Thyroid gland (tissue), 4 donors: ENCODE data around the gene PNMA6F. TPM values are rescaled to one million over a fixed set of nuclear protein-coding genes. Genes with fewer than 3 reads are reported as not detected.

Experiments
- DNase-seq, 2 donors: peaks; one replicate each; pipeline ENCODE4 v3.0.0-alpha.2; 2019
- H3K27ac ChIP-seq, 3 donors: fragments of 200-600 bp; sonication (generic); 1 replicate in 2 of 3; 2 replicates in 1 of 3; pipeline ENCODE4 v1.5.1; 2016 to 2019; ENCODE audit warnings: mild to moderate bottlenecking in 1 of 3, moderate library complexity in 1 of 3
- H3K27me3 ChIP-seq: fragments of 200-600 bp; sonication (generic); one replicate; pipeline ENCODE4 v1.5.1; 2019
- H3K36me3 ChIP-seq, 2 donors: fragments of 200-600 bp; sonication (generic); one replicate each; pipeline ENCODE4 v1.5.1; 2016 to 2019
- H3K4me1 ChIP-seq, 2 donors: fragments of 200-600 bp; sonication (generic); one replicate each; pipeline ENCODE4 v1.5.1; 2017 to 2019
- H3K4me3 ChIP-seq, 3 donors: fragments of 200-600 bp; sonication (generic); replicated peaks in 1 of 3; 1 replicate in 2 of 3; 2 replicates in 1 of 3; pipeline ENCODE4 v1.5.1; 2016; ENCODE audit warnings: mild to moderate bottlenecking in 1 of 3
- H3K9me3 ChIP-seq: fragments of 200-600 bp; sonication (generic); one replicate; pipeline ENCODE4 v1.5.1; 2017
- CTCF ChIP-seq, 6 experiments: fragments of 200-600 bp in 3 of 6; fragments of 450-650 bp in 3 of 6; sonication (generic) in 3 of 6; IDR thresholded peaks; one replicate each; pipeline ENCODE4 v1.5.1; 2016 to 2019; ENCODE audit warnings: antibody characterized with exemption in 6 of 6, mild to moderate bottlenecking in 2 of 6, inconsistent platforms in 1 of 6, moderate library complexity in 1 of 6
- POLR2A ChIP-seq, 2 donors: fragments of 450-650 bp; IDR thresholded peaks; one replicate each; pipeline ENCODE4 v1.6.1; 2017; ENCODE audit warnings: antibody characterized with exemption in 2 of 2, mild to moderate bottlenecking in 2 of 2, moderate library complexity in 1 of 2
- WGBS, 2 donors: methylation state at CpG; one replicate each; pipeline ENCODE4 v1.1.5; 2017; 5-methylcytosine and 5-hydroxymethylcytosine counted together
- intact Hi-C: fragments of 100-400 bp; cut with DNase I; formaldehyde crosslinking; loops from one replicate; pipeline ENCODE4 v1.15.1; 2023
- total RNA-seq, 4 donors: library from RNA; depleted of rRNA; stranded (reverse); fragments of >200 nt; gene quantifications; one replicate each; pipeline ENCODE4 v1.2.3, GENCODE V29; 2016

PNMA6F gene
- total RNA-seq, 4 donors from 2014 or later = not detected

DNA sequence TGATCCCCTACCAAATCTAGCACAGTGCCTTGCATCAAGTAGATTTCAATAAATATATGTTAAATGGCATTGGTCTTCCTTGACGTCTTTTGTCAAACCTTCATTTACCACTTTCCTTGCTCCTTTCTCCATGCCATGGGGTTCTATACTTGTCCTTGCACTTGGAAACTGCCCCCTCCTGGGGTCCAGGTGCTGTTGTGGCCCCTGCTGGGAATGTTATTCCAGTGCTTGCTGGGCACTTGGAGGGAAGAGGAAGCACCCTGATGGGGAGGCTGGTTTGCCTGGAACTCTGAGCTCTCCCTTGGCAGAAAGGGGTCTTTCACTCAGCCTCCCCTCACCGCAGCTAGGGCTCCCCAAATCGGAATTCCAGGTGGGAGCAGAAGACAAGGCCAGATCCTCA is 31.3 kb upstream of the PNMA6F start:
- Histone ChIP-seq H3K9me3 (no peaks in the 10 kb centered on the region), H3K4me3 (no peak overlapping the region), H3K27me3 (no peaks in the 10 kb centered on the region), H3K36me3 (no peaks in the 10 kb centered on the region), H3K4me1 (no peaks in the 10 kb centered on the region), H3K27ac (no peak overlapping the region)
- intact Hi-C loops = no loop called here
- TF ChIP-seq POLR2A (IDR thresholded peaks at IDR 0.05) = no peak
- TF ChIP-seq CTCF (IDR thresholded peaks at IDR 0.05) = no peak
- WGBS, 2 donors = 93 to 94% methylated on average over 1 of the region's 3 CpGs
- DNase-seq = no peak

GRCh38 chrX:153351981-153352380 is 30.4 kb upstream of the PNMA6F start:
- WGBS, 2 donors = 47 to 83% methylated on average over 8 of the region's 8 CpGs

GRCh38 chrX:153349952-153350351 is 28.4 kb upstream of the PNMA6F start:
- no peaks in the 10 kb centered on the region for H3K4me1 ChIP-seq
- no peaks in the 10 kb centered on the region for H3K9me3 ChIP-seq
- H3K4me3 ChIP-seq = no peak overlapping the region
- no peak for TF ChIP-seq POLR2A (IDR thresholded peaks at IDR 0.05)
- TF ChIP-seq CTCF (IDR thresholded peaks at IDR 0.05) = no peak
- intact Hi-C loops = no loop called here
- H3K27me3 ChIP-seq = no peaks in the 10 kb centered on the region
- DNase-seq = no peak
- 96 to 100% methylated on average over 3 to 4 of the region's 5 CpGs for WGBS, 2 donors
- H3K27ac ChIP-seq = no peak overlapping the region
- peaks cover 0 to 5% of the 10 kb centered on the region in 2 donors for H3K36me3 ChIP-seq

More at GRCh38 chrX:153351981-153352380, 30.4 kb upstream of the PNMA6F start:
- TF ChIP-seq CTCF (IDR thresholded peaks at IDR 0.05) (no peak), POLR2A (IDR thresholded peaks at IDR 0.05) (no peak)
- Histone ChIP-seq H3K27me3 (no peaks in the 10 kb centered on the region), H3K36me3 (peaks cover 0 to 5% of the 10 kb centered on the region in 2 donors), H3K4me3 (no peak overlapping the region), H3K4me1 (no peaks in the 10 kb centered on the region), H3K9me3 (no peaks in the 10 kb centered on the region), H3K27ac (no peak overlapping the region)
- intact Hi-C loops = no loop called here
- DNase-seq = peak; percentile 54 to 56

- TF ChIP-seq POLR2A (IDR thresholded peaks at IDR 0.05) (no peak), CTCF (IDR thresholded peaks at IDR 0.05) (no peak)
- DNase-seq = no peak
- WGBS, 2 donors = 97 to 98% methylated on average over 8 of the region's 8 CpGs
- intact Hi-C loops = no loop called here
- no peaks in the 10 kb centered on the region for H3K4me1 ChIP-seq
- H3K27ac ChIP-seq = no peak overlapping the region
- H3K36me3 ChIP-seq = peaks cover 0 to 5% of the 10 kb centered on the region in 2 donors
- no peaks in the 10 kb centered on the region for H3K27me3 ChIP-seq
- H3K9me3 ChIP-seq = no peaks in the 10 kb centered on the region
- H3K4me3 ChIP-seq = no peak overlapping the region
Measured at GRCh38 chrX:153348421-153348820, 26.9 kb upstream of the PNMA6F start.

GRCh38 chrX:153347530-153347929 is 26.0 kb upstream of the PNMA6F start:
- Histone ChIP-seq H3K4me3 (no peak overlapping the region), H3K4me1 (no peaks in the 10 kb centered on the region), H3K9me3 (no peaks in the 10 kb centered on the region), H3K27me3 (no peaks in the 10 kb centered on the region), H3K27ac (no peak overlapping the region), H3K36me3 (peaks cover 0 to 5% of the 10 kb centered on the region in 2 donors)
- TF ChIP-seq POLR2A (IDR thresholded peaks at IDR 0.05) (no peak), CTCF (IDR thresholded peaks at IDR 0.05) (no peak)
- whole genome bisulfite sequencing, 2 donors = 83 to 100% methylated on average over 3 to 6 of the region's 38 CpGs
- intact Hi-C loops = no loop called here
- DNase-seq = no peak
